IMR-90 (cell line): ENCODE data around the gene MRPL45. TPM values are rescaled to one million over a fixed set of nuclear protein-coding genes. Genes with fewer than 3 reads are reported as not detected.

Experiments used
- ATAC-seq: fragments of 200-7000 bp; cut with Tn5 transposase; 2 replicates; pipeline ENCODE4 v1.9.1; 2020; ENCODE audit warnings: low read depth, mild to moderate bottlenecking, moderate library complexity
- BruUV-seq: library from RNA; stranded (reverse); fragments of 400-500 nt; replicated peaks from 2 replicates; lab custom pipeline; 2021; lab: Mats Ljungman, UMichigan
- CTCF ChIA-PET: fragments of 300-600 bp; formaldehyde crosslinking; extraction: SDS; loops from one replicate; lab custom pipeline; 2021; ENCODE audit warnings: antibody characterized with exemption; lab: Yijun Ruan, JAX
- POLR2A ChIA-PET: fragments of 300-600 bp; sonication (Branson Sonifier 250); formaldehyde crosslinking; loops from one replicate; lab custom pipeline; 2022; ENCODE audit warnings: antibody characterized with exemption; ENCODE audit not compliant: unreplicated experiment; lab: Charles Lee
- DNase-seq: peaks from one replicate; pipeline ENCODE4 v3.0.0; 2013
- H2AFZ ChIP-seq: replicated peaks from 2 replicates; pipeline ENCODE3; 2013; ENCODE audit warnings: low read length, mild to moderate bottlenecking; ENCODE audit not compliant: poor library complexity
- H2AK5ac ChIP-seq: 2 replicates; pipeline ENCODE4 v1.6.1; 2013; ENCODE audit warnings: low read depth, low read length, inconsistent platforms
- H2AK9ac ChIP-seq: replicated peaks from 2 replicates; pipeline ENCODE3; 2013; ENCODE audit warnings: mild to moderate bottlenecking, low read depth, low read length, moderate library complexity; ENCODE audit not compliant: poor library complexity
- H2BK120ac ChIP-seq: 2 replicates; pipeline ENCODE4 v1.6.1; 2013; ENCODE audit warnings: low read depth, low read length, inconsistent platforms
- H2BK15ac ChIP-seq: 3 replicates; pipeline ENCODE4 v1.6.1; 2013; ENCODE audit warnings: low read depth, low read length, inconsistent platforms
- H2BK20ac ChIP-seq: 2 replicates; pipeline ENCODE4 v1.6.1; 2013; ENCODE audit warnings: low read depth, mild to moderate bottlenecking, inconsistent platforms, low read length, moderate library complexity
- H2BK5ac ChIP-seq: 2 replicates; pipeline ENCODE4 v1.6.1; 2013; ENCODE audit warnings: mild to moderate bottlenecking, low read depth, low read length, inconsistent platforms; ENCODE audit not compliant: poor library complexity, severe bottlenecking
- H3K14ac ChIP-seq: replicated peaks from 2 replicates; pipeline ENCODE4 v1.6.1; 2013; ENCODE audit warnings: low read depth, low read length, inconsistent platforms
- H3K18ac ChIP-seq: 2 replicates; pipeline ENCODE4 v1.6.1; 2013; ENCODE audit warnings: low read depth, low read length, control low read depth
- H3K23ac ChIP-seq: 2 replicates; pipeline ENCODE4 v1.6.1; 2013; ENCODE audit warnings: low read depth, low read length, inconsistent platforms
- H3K27ac ChIP-seq: 2 replicates; pipeline ENCODE4 v1.5.1; 2013; ENCODE audit warnings: mild to moderate bottlenecking, control low read depth, low read length; ENCODE audit not compliant: insufficient read depth
- H3K27me3 ChIP-seq: 2 replicates; pipeline ENCODE4 v1.6.1; 2013; ENCODE audit warnings: low read length; ENCODE audit not compliant: control insufficient read depth, insufficient read depth
- H3K36me3 ChIP-seq: 2 replicates; pipeline ENCODE4 v1.6.1; 2013; ENCODE audit warnings: low read length, mixed read lengths; ENCODE audit not compliant: control insufficient read depth, insufficient read depth
- H3K4ac ChIP-seq: 2 replicates; pipeline ENCODE4 v1.6.1; 2013; ENCODE audit warnings: low read depth, low read length, inconsistent platforms
- H3K4me1 ChIP-seq: 2 replicates; pipeline ENCODE4 v1.6.1; 2013; ENCODE audit warnings: low read length, mixed read lengths; ENCODE audit not compliant: control insufficient read depth, insufficient read depth
- H3K4me2 ChIP-seq: 2 replicates; pipeline ENCODE4 v1.6.1; 2013; ENCODE audit warnings: low read depth, mild to moderate bottlenecking, control low read depth, low read length, moderate library complexity
- H3K4me3 ChIP-seq: 2 replicates; pipeline ENCODE4 v1.5.1; 2013; ENCODE audit warnings: low read depth, mild to moderate bottlenecking, control low read depth, low read length, moderate library complexity; ENCODE audit not compliant: insufficient read depth
- H3K56ac ChIP-seq: 2 replicates; pipeline ENCODE4 v1.6.1; 2013; ENCODE audit warnings: low read length, inconsistent platforms; ENCODE audit not compliant: insufficient read depth; ENCODE audit errors: extremely low read depth
- H3K79me1 ChIP-seq, 2 experiments: 2 replicates each; pipeline ENCODE4 v1.6.1; 2013; ENCODE audit warnings: low read length in 2 of 2, inconsistent platforms in 1 of 2, low read depth in 1 of 2
- H3K9ac ChIP-seq: 2 replicates; pipeline ENCODE4 v1.6.1; 2013; ENCODE audit warnings: low read depth, low read length, control low read depth
- H3K9me1 ChIP-seq: 2 replicates; pipeline ENCODE4 v1.6.1; 2013; ENCODE audit warnings: low read length, inconsistent platforms; ENCODE audit not compliant: insufficient read depth
- H3K9me3 ChIP-seq: 2 replicates; pipeline ENCODE4 v1.6.1; 2013; ENCODE audit warnings: low read length; ENCODE audit not compliant: control insufficient read depth, insufficient read depth
- H4K20me1 ChIP-seq: 2 replicates; pipeline ENCODE4 v1.6.1; 2013; ENCODE audit warnings: low read length, inconsistent platforms; ENCODE audit not compliant: insufficient read depth
- H4K5ac ChIP-seq: 2 replicates; pipeline ENCODE4 v1.6.1; 2013; ENCODE audit warnings: mild to moderate bottlenecking, low read depth, low read length, control low read depth
- H4K8ac ChIP-seq, 2 experiments: 2 replicates each; pipeline ENCODE4 v1.6.1; 2013; ENCODE audit warnings: low read depth in 2 of 2, low read length in 2 of 2, control low read depth in 1 of 2, inconsistent platforms in 1 of 2
- H4K91ac ChIP-seq: 2 replicates; pipeline ENCODE4 v1.6.1; 2013; ENCODE audit warnings: low read depth, low read length, inconsistent platforms; ENCODE audit not compliant: insufficient read depth
- BHLHE40 ChIP-seq: fragments of 150-350 bp; IDR thresholded peaks from 2 replicates; pipeline ENCODE4 v1.6.1; 2016; ENCODE audit warnings: mild to moderate bottlenecking, low read depth, low read length
- CEBPB ChIP-seq: IDR thresholded peaks from 2 replicates; pipeline ENCODE4 v1.6.1; 2012; ENCODE audit warnings: low read depth, low read length, improper control_type of control experiment
- CHD1 ChIP-seq: IDR thresholded peaks from 2 replicates; pipeline ENCODE4 v1.6.1; 2012; ENCODE audit warnings: low read depth, low read length, improper control_type of control experiment
- ELK1 ChIP-seq: fragments of 150-350 bp; IDR thresholded peaks from 2 replicates; pipeline ENCODE4 v1.6.1; 2016; ENCODE audit warnings: low read depth, mild to moderate bottlenecking, low read length, moderate library complexity, borderline replicate concordance
- FOS ChIP-seq: fragments of 150-350 bp; IDR thresholded peaks from 2 replicates; pipeline ENCODE4 v1.6.1; 2016; ENCODE audit warnings: low read depth, low read length
- MAFK ChIP-seq: IDR thresholded peaks from 2 replicates; pipeline ENCODE4 v1.6.1; 2012; ENCODE audit warnings: low read depth, low read length, improper control_type of control experiment
- MAZ ChIP-seq: IDR thresholded peaks from 2 replicates; pipeline ENCODE4 v1.6.1; 2012; ENCODE audit warnings: low read depth, mild to moderate bottlenecking, low read length, improper control_type of control experiment, moderate library complexity, borderline replicate concordance
- MXI1 ChIP-seq: IDR thresholded peaks from 2 replicates; pipeline ENCODE4 v1.6.1; 2012; ENCODE audit warnings: low read depth, mild to moderate bottlenecking, low read length, moderate library complexity, borderline replicate concordance
- NFE2L2 ChIP-seq: fragments of 150-350 bp; IDR thresholded peaks from 2 replicates; pipeline ENCODE4 v1.6.1; 2016; ENCODE audit warnings: low read depth, mild to moderate bottlenecking, low read length
- POLR2A ChIP-seq: IDR thresholded peaks from 2 replicates; pipeline ENCODE4 v1.6.1; 2012; ENCODE audit warnings: mild to moderate bottlenecking, low read depth, low read length
- RAD21 ChIP-seq: IDR thresholded peaks from 2 replicates; pipeline ENCODE4 v1.6.1; 2012; ENCODE audit warnings: low read length, improper control_type of control experiment
- RCOR1 ChIP-seq: IDR thresholded peaks from 2 replicates; pipeline ENCODE4 v1.6.1; 2012; ENCODE audit warnings: mild to moderate bottlenecking, low read length, improper control_type of control experiment; ENCODE audit not compliant: insufficient replicate concordance
- RFX5 ChIP-seq: IDR thresholded peaks from 2 replicates; pipeline ENCODE4 v1.8.0; 2012; ENCODE audit warnings: low read depth, mild to moderate bottlenecking, low read length, moderate library complexity
- SMC3 ChIP-seq: fragments of 150-350 bp; IDR thresholded peaks from 2 replicates; pipeline ENCODE4 v1.6.1; 2016; ENCODE audit warnings: low read depth, mild to moderate bottlenecking, antibody characterized with exemption, low read length, moderate library complexity
- WGBS, 2 experiments: methylation state at CpG; one replicate each; pipeline versions ENCODE4 v1.1.5 to v1.1.7; 2013; ENCODE audit warnings: missing lambda C conversion rate in 2 of 2; ENCODE audit not compliant: insufficient read length in 1 of 2; ENCODE audit errors: extremely low coverage in 2 of 2; 5-methylcytosine and 5-hydroxymethylcytosine counted together
- dilution Hi-C: fragments of 300-500 bp; cut with HindIII; formaldehyde crosslinking; loops from one replicate; pipeline ENCODE4 v1.14.3; 2018; ENCODE audit warnings: low sequenced_read_pairs; ENCODE audit not compliant: unreplicated experiment
- in situ Hi-C: fragments of 300-500 bp; cut with MboI; formaldehyde crosslinking; loops from 3 replicates; pipeline ENCODE4 v1.14.3; 2019; ENCODE audit warnings: low sequenced_read_pairs, inconsistent platforms, mixed read lengths
- intact Hi-C: fragments of 100-400 bp; cut with micrococcal nuclease; formaldehyde crosslinking; loops from 2 replicates; pipeline ENCODE4 v1.10.0; 2022
- polyA plus RNA-seq, 3 experiments: library from polyadenylated mRNA; depleted of rRNA; stranded (reverse); fragments of >200 nt; gene quantifications; 2 replicates each; pipeline ENCODE4 v1.2.3, GENCODE V29; 2012; ENCODE audit warnings: low replicate concordance in 1 of 3
- total RNA-seq: library from RNA; depleted of rRNA; stranded (reverse); fragments of >200 nt; gene quantifications from 2 replicates; pipeline ENCODE4 v1.2.3, GENCODE V29; 2012
- TF ChIP-seq, protein P1 (sequence below): conservative IDR thresholded peaks from 2 replicates; pipeline ENCODE4 v1.5.1; 2012; ENCODE audit warnings: mild to moderate bottlenecking, low read depth, low read length, improper control_type of control experiment
- TF ChIP-seq, protein P2 (sequence below): fragments of 150-350 bp; IDR thresholded peaks from 2 replicates; pipeline ENCODE4 v1.6.1; 2017; ENCODE audit warnings: mild to moderate bottlenecking, antibody characterized with exemption, low read length, low read depth

MRPL45 gene
- total and polyA plus RNA-seq, 2 of the 4 experiments (the other 2 are of a cell fraction) = 39.6 to 46.8 TPM

GRCh38 chr17:38324141-38324697 is 27.3 kb downstream of the MRPL45 start:
- no TSS peak for BruUV-seq
- no peak overlapping the region for H3K14ac ChIP-seq

More at GRCh38 chr17:38324141-38324697, 27.3 kb downstream of the MRPL45 start:
- TF ChIP-seq MAZ (no peak), CHD1 (no peak), RCOR1 (no peak), CEBPB (no peak), POLR2A (no peak), MAFK (no peak), RFX5 (no peak), ELK1 (no peak), BHLHE40 (no peak), NFE2L2 (no peak), FOS (no peak), MXI1 (no peak), SMC3 (no peak), RAD21 (no peak)
- TF ChIP-seq, protein P1, sequence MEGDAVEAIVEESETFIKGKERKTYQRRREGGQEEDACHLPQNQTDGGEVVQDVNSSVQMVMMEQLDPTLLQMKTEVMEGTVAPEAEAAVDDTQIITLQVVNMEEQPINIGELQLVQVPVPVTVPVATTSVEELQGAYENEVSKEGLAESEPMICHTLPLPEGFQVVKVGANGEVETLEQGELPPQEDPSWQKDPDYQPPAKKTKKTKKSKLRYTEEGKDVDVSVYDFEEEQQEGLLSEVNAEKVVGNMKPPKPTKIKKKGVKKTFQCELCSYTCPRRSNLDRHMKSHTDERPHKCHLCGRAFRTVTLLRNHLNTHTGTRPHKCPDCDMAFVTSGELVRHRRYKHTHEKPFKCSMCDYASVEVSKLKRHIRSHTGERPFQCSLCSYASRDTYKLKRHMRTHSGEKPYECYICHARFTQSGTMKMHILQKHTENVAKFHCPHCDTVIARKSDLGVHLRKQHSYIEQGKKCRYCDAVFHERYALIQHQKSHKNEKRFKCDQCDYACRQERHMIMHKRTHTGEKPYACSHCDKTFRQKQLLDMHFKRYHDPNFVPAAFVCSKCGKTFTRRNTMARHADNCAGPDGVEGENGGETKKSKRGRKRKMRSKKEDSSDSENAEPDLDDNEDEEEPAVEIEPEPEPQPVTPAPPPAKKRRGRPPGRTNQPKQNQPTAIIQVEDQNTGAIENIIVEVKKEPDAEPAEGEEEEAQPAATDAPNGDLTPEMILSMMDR = no peak
- TF ChIP-seq, protein P2, sequence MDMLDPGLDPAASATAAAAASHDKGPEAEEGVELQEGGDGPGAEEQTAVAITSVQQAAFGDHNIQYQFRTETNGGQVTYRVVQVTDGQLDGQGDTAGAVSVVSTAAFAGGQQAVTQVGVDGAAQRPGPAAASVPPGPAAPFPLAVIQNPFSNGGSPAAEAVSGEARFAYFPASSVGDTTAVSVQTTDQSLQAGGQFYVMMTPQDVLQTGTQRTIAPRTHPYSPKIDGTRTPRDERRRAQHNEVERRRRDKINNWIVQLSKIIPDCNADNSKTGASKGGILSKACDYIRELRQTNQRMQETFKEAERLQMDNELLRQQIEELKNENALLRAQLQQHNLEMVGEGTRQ = no peak
- Histone ChIP-seq H3K9ac (no peak overlapping the region), H3K9me1 (0 out of 2 replicates have a peak, but pooled peaks cover 5% of the 10 kb centered on the region), H2BK5ac (no peak overlapping the region), H3K56ac (no peak overlapping the region), H2AK9ac (no peak overlapping the region), H3K79me1 (no peaks in the 10 kb centered on the region; a peak in 1 of 4 replicates), H3K27me3 (peaks cover 18% of the 10 kb centered on the region), H3K4ac (no peak overlapping the region), H3K9me3 (no peaks in the 10 kb centered on the region), H2AFZ (no peak overlapping the region), H3K18ac (no peak overlapping the region), H4K20me1 (no peaks in the 10 kb centered on the region; the same call in 1 of the 2 replicates), H2AK5ac (no peak overlapping the region), H2BK20ac (no peak overlapping the region), H3K23ac (no peak overlapping the region), H4K8ac (no peak overlapping the region), H3K36me3 (peaks cover 13% of the 10 kb centered on the region), H3K27ac (no peak overlapping the region), H2BK15ac (no peak overlapping the region), H2BK120ac (no peak overlapping the region), H3K4me1 (peaks cover 12% of the 10 kb centered on the region), H3K4me3 (no peak overlapping the region), H4K91ac (no peak overlapping the region), H4K5ac (no peak overlapping the region), H3K4me2 (no peak overlapping the region)
- dilution Hi-C loops = no loop called here
- in situ Hi-C loops = no loop called here
- intact Hi-C loops = no loop called here
- ChIA-PET CTCF (interaction anchor here (0.9 to 1.8 kb wide), 2 partner anchors 9 to 25 kb away, joined by 3 to 6 read pairs; no protein-coding TSS in a partner anchor), POLR2A (no interaction called here)
- ATAC-seq (no peak), DNase-seq (no peak)
- no CpG with 5 or more reads among the region's 3 CpGs for WGBS, 2 experiments
